Fibroblast of skin of right biceps (primary cell): ENCODE data around the gene MID1.

ENCODE experiments used
- DNase-seq: peaks from one replicate; pipeline ENCODE4 v3.0.0-alpha.2; 2013

Gene MID1

GRCh38 chrX:10420134-10420533 is 200.3 kb downstream of the MID1 start:
- DNase-seq, result no peak

GRCh38 chrX:10416424-10416823 is 204.0 kb downstream of the MID1 start:
- no peak for DNase-seq

- DNase-seq, result peak; percentile 69
Observed at GRCh38 chrX:10415306-10416001, 204.9 kb downstream of the MID1 start.

- peak; percentile 74 for DNase-seq
Observed at GRCh38 chrX:10414862-10415261, 205.5 kb downstream of the MID1 start.

- peak; percentile 20 for DNase-seq
Observed at GRCh38 chrX:10414156-10414824, 206.1 kb downstream of the MID1 start.

GRCh38 chrX:10404436-10404835 is 215.9 kb downstream of the MID1 start:
- DNase-seq, result peak; percentile 79

- DNase-seq, result no peak
Observed at GRCh38 chrX:10401239-10401638, 219.1 kb downstream of the MID1 start.

- peak; percentile 11 for DNase-seq
Observed at GRCh38 chrX:10399043-10399741, 221.2 kb downstream of the MID1 start.

GRCh38 chrX:10398215-10398614 is 222.2 kb downstream of the MID1 start:
- no peak for DNase-seq

GRCh38 chrX:10397349-10397748 is 223.0 kb downstream of the MID1 start:
- DNase-seq, result no peak

- no peak for DNase-seq
Observed at GRCh38 chrX:10395643-10396042, 224.7 kb downstream of the MID1 start.
